GM12878 (cell line): ENCODE data around the gene IL19. TPM values are rescaled to one million over a fixed set of nuclear protein-coding genes. Genes with fewer than 3 reads are reported as not detected.

Experiments
- ATAC-seq: fragments of 200-7000 bp; cut with Tn5 transposase; 3 replicates; pipeline ENCODE4 v1.9.1; 2020; ENCODE audit warnings: mild to moderate bottlenecking, moderate library complexity
- BruUV-seq: library from RNA; stranded (reverse); fragments of 400-500 nt; replicated peaks from 2 replicates; lab custom pipeline; 2021; lab: Mats Ljungman, UMichigan
- CTCF ChIA-PET: fragments of 300-600 bp; sonication (Branson Sonifier 250); formaldehyde crosslinking; extraction: SDS; loops from one replicate; lab custom pipeline; 2021; ENCODE audit warnings: inconsistent platforms; lab: Yijun Ruan, JAX
- POLR2A ChIA-PET: fragments of 350-600 bp; formaldehyde crosslinking; extraction: SDS; loops from one replicate; lab custom pipeline; 2021; ENCODE audit warnings: inconsistent platforms; lab: Charles Lee
- RAD21 ChIA-PET: fragments of 300-600 bp; sonication (Branson Sonifier 250); formaldehyde crosslinking; loops from one replicate; lab custom pipeline; 2023; ENCODE audit warnings: antibody characterized with exemption; ENCODE audit not compliant: unreplicated experiment; lab: Charles Lee
- SMC1A ChIA-PET: fragments of 300-600 bp; sonication (Branson Sonifier 250); formaldehyde crosslinking; loops from one replicate; lab custom pipeline; 2023; ENCODE audit not compliant: unreplicated experiment, uncharacterized antibody; lab: Charles Lee
- DNase-seq: peaks from one replicate; pipeline ENCODE4 v3.0.0-alpha.2; 2011; ENCODE audit warnings: low read depth, low spot score
- FAIRE-seq: peaks from 3 replicates; lab custom pipeline; 2011; peaks lifted over from hg19 to GRCh38; lab: Jason Lieb, UNC
- H2AFZ ChIP-seq: 2 replicates; pipeline ENCODE4 v1.6.0; 2011; ENCODE audit warnings: low read depth, low read length, control low read depth; ENCODE audit not compliant: control insufficient read depth
- H3K27ac ChIP-seq: 2 replicates; pipeline ENCODE4 v1.5.1; 2011; ENCODE audit warnings: control low read depth; ENCODE audit not compliant: control insufficient read depth, insufficient read depth
- H3K27me3 ChIP-seq, 2 experiments: replicated peaks in 1 of 2; 2 replicates each; pipeline versions ENCODE4 v1.6.0 to v1.6.1; 2011; ENCODE audit warnings: low read length in 1 of 2; ENCODE audit not compliant: control insufficient read depth in 2 of 2, insufficient read depth in 2 of 2
- H3K36me3 ChIP-seq, 2 experiments: 2 replicates each; pipeline ENCODE4 v1.5.1; 2011; ENCODE audit warnings: low read length in 1 of 2; ENCODE audit not compliant: control insufficient read depth in 2 of 2, insufficient read depth in 2 of 2
- H3K4me1 ChIP-seq: 2 replicates; pipeline ENCODE4 v1.6.1; 2011; ENCODE audit warnings: mild to moderate bottlenecking, low read length, moderate library complexity, mixed read lengths; ENCODE audit not compliant: control insufficient read depth, insufficient read depth
- H3K4me2 ChIP-seq: 2 replicates; pipeline ENCODE4 v1.6.0; 2011; ENCODE audit warnings: control low read depth; ENCODE audit not compliant: control insufficient read depth, insufficient read depth
- H3K4me3 ChIP-seq: fragments of 200-600 bp; sonication (generic); 2 replicates; pipeline ENCODE4 v1.5.1; 2016
- H3K79me2 ChIP-seq: 2 replicates; pipeline ENCODE4 v1.6.0; 2011; ENCODE audit warnings: low read length; ENCODE audit not compliant: control insufficient read depth, insufficient read depth
- H3K9ac ChIP-seq: 2 replicates; pipeline ENCODE4 v1.8.0; 2011; ENCODE audit warnings: low read length, control low read depth, mixed read lengths; ENCODE audit not compliant: control insufficient read depth, insufficient read depth
- H3K9me3 ChIP-seq: replicated peaks from 3 replicates; pipeline ENCODE4 v1.5.1; 2011; ENCODE audit warnings: mild to moderate bottlenecking, low read length; ENCODE audit not compliant: control insufficient read depth, insufficient read depth
- H4K20me1 ChIP-seq: 2 replicates; pipeline ENCODE4 v1.6.0; 2011; ENCODE audit not compliant: control insufficient read depth, insufficient read depth
- CBFB ChIP-seq: IDR thresholded peaks from 2 replicates; pipeline ENCODE4 v1.6.1; 2016; ENCODE audit warnings: antibody characterized with exemption, low read depth
- HDAC2 ChIP-seq: fragments of 200-600 bp; sonication (generic); IDR thresholded peaks from 2 replicates; pipeline ENCODE4 v1.6.1; 2017
- HDAC6 ChIP-seq: fragments of 200-600 bp; sonication (generic); IDR thresholded peaks from one replicate; pipeline ENCODE4 v1.8.0; 2017; ENCODE audit warnings: antibody characterized with exemption; ENCODE audit not compliant: unreplicated experiment
- HDGF ChIP-seq: fragments of 450-650 bp; IDR thresholded peaks from 2 replicates; pipeline ENCODE4 v1.6.1; 2016; ENCODE audit warnings: antibody characterized with exemption
- JUND ChIP-seq: IDR thresholded peaks from 2 replicates; pipeline ENCODE4 v1.6.1; 2012; ENCODE audit warnings: low read depth, mild to moderate bottlenecking, low read length, improper control_type of control experiment, moderate library complexity
- MEF2B ChIP-seq: fragments of 450-650 bp; IDR thresholded peaks from 2 replicates; pipeline ENCODE4 v1.6.1; 2018; ENCODE audit warnings: mild to moderate bottlenecking, moderate library complexity; ENCODE audit not compliant: partially characterized antibody, poor library complexity, severe bottlenecking
- MYC ChIP-seq: IDR thresholded peaks from 2 replicates; pipeline ENCODE4 v1.6.1; 2011; ENCODE audit warnings: mild to moderate bottlenecking, low read length, moderate library complexity, inconsistent platforms; ENCODE audit not compliant: insufficient read depth, insufficient replicate concordance, insufficient read length, severe bottlenecking
- NRF1 ChIP-seq: conservative IDR thresholded peaks from 2 replicates; pipeline ENCODE4 v1.6.1; 2011; ENCODE audit warnings: mild to moderate bottlenecking, low read depth, low read length, improper control_type of control experiment
- RB1 ChIP-seq: fragments of 450-650 bp; formaldehyde crosslinking; IDR thresholded peaks from 2 replicates; pipeline ENCODE4 v1.6.1; 2017; ENCODE audit warnings: mild to moderate bottlenecking, borderline replicate concordance
- RBBP5 ChIP-seq: fragments of 200-600 bp; sonication (generic); conservative IDR thresholded peaks from 2 replicates; pipeline ENCODE4 v1.6.1; 2016
- SMAD5 ChIP-seq: IDR thresholded peaks from 2 replicates; pipeline ENCODE4 v1.6.1; 2016; ENCODE audit warnings: antibody characterized with exemption, low read depth
- SMC3 ChIP-seq: IDR thresholded peaks from 2 replicates; pipeline ENCODE4 v1.6.1; 2011; ENCODE audit warnings: low read length, improper control_type of control experiment, borderline replicate concordance
- SREBF2 ChIP-seq: IDR thresholded peaks from 2 replicates; pipeline ENCODE4 v1.6.1; 2012; ENCODE audit warnings: mild to moderate bottlenecking, low read length
- STAT3 ChIP-seq: IDR thresholded peaks from 2 replicates; pipeline ENCODE4 v1.6.1; 2011; ENCODE audit warnings: low read depth, low read length, improper control_type of control experiment
- WGBS: methylation state at CpG from one replicate; pipeline ENCODE4 v1.1.6; 2016; ENCODE audit warnings: low lambda C conversion rate; ENCODE audit not compliant: insufficient replicate concordance, insufficient coverage; ENCODE audit errors: missing lambda C conversion rate; 5-methylcytosine and 5-hydroxymethylcytosine counted together
- in situ Hi-C: fragments of 300-500 bp; cut with MboI; formaldehyde crosslinking; loops from 9 replicates; pipeline ENCODE4 v1.14.3; 2018; ENCODE audit warnings: mixed read lengths
- intact Hi-C: fragments of 100-400 bp; cut with micrococcal nuclease; formaldehyde crosslinking; loops from one replicate; pipeline ENCODE4 v1.14.2; 2022; ENCODE audit not compliant: unreplicated experiment
- polyA plus RNA-seq, 11 experiments: library from polyadenylated mRNA; depleted of rRNA in 4 of 11; unstranded in 6 of 11; stranded (reverse) in 5 of 11; fragments of >200 nt; fragmentation: Nextera tagmentation in 4 of 11; fragmentation: Illumina TruSeq in 1 of 11; extraction: Ambion mirVana in 4 of 11; extraction: Trizol in 1 of 11; gene quantifications; 1 replicate in 1 of 11; 2 replicates in 10 of 11; pipeline versions ENCODE4 v1.2.1 to v1.2.3, GENCODE V29; 2011 to 2016; ENCODE audit warnings: inconsistent platforms in 2 of 11, missing spikeins in 2 of 11, low read depth in 1 of 11
- total RNA-seq, 4 experiments: library from RNA; depleted of rRNA in 3 of 4; stranded (reverse); fragments of >200 nt in 3 of 4; fragmentation: Illumina TruSeq in 1 of 4; extraction: Trizol in 1 of 4; gene quantifications; 2 replicates each; pipeline versions ENCODE4 v1.2.1 to v1.2.3, GENCODE V29; 2013 to 2021
- TF ChIP-seq, protein P1 (sequence below): IDR thresholded peaks from 2 replicates; pipeline ENCODE4 v1.6.1; 2012; ENCODE audit warnings: low read length, inconsistent platforms
- TF ChIP-seq, protein P2 (sequence below): fragments of 450-650 bp; IDR thresholded peaks from 2 replicates; pipeline ENCODE4 v1.6.1; 2014; ENCODE audit warnings: mild to moderate bottlenecking

The IL19 gene
- total and polyA plus RNA-seq, 10 of the 15 experiments (the other 5 are each of a cell fraction or from before 2014, with no cell fraction given) = 0.10 to 0.73 (median 0.28) TPM; not detected in 6

DNA sequence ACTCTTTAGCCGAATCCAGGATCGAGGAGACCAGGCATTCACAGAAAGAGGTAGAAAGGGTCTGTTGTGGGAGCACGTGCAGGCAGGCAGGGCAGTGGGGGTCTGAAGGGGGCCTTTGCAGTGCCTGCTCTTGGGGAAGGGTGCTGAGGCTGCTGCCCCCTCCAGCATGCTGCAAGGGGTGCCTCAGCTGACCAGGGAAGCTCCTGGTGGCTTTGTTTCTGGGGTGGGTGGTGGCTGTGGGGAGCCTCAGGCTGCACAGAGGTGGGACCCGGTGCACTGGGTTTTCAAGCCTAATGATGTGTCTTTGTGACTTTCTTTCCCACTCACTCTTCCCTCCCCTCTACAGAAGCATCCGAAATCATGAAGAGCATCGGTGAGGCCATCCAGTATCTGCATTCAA lies 41.5 kb upstream of the IL19 start:
- Histone ChIP-seq H3K4me1 (peaks cover 20% of the 10 kb centered on the region), H3K4me3 (no peak overlapping the region), H3K4me2 (no peak overlapping the region), H2AFZ (no peak overlapping the region), H4K20me1 (peaks cover 3% of the 10 kb centered on the region), H3K36me3 (peaks cover 20 to 41% of the 10 kb centered on the region in 2 experiments), H3K9ac (no peak overlapping the region), H3K79me2 (peaks cover 28% of the 10 kb centered on the region), H3K9me3 (no peaks in the 10 kb centered on the region), H3K27ac (no peak overlapping the region), H3K27me3 (no peaks in the 10 kb centered on the region)
- ChIA-PET RAD21 (interaction anchor here (4.1 kb wide), 1 partner anchor 80 kb away, joined by 35 read pairs; no protein-coding TSS in a partner anchor), POLR2A (no interaction called here), CTCF (interaction anchor here (1.4 to 20.3 kb wide), 4 partner anchors 9 to 252 kb away, joined by 3 to 805 read pairs (median 24); no protein-coding TSS in a partner anchor), SMC1A (interaction anchor here (0.9 to 1.3 kb wide), 2 partner anchors 9 to 98 kb away, joined by 3 to 4 read pairs; no protein-coding TSS in a partner anchor)
- WGBS = 83% methylated on average over 6 of the region's 6 CpGs
- intact Hi-C loops = loop anchor here (10.0 kb wide), 1 partner anchor 94 kb away; the partner anchor contains the start of gene DYRK3
- in situ Hi-C loops = loop anchor here (5.0 kb wide), 2 partner anchors 183 to 248 kb away; no protein-coding TSS in a partner anchor
- BruUV-seq = no TSS peak
- no peak for TF ChIP-seq MEF2B
- no peak for TF ChIP-seq RB1
- TF ChIP-seq SMC3 = no peak
- no peak for TF ChIP-seq HDGF
- TF ChIP-seq, protein P1, sequence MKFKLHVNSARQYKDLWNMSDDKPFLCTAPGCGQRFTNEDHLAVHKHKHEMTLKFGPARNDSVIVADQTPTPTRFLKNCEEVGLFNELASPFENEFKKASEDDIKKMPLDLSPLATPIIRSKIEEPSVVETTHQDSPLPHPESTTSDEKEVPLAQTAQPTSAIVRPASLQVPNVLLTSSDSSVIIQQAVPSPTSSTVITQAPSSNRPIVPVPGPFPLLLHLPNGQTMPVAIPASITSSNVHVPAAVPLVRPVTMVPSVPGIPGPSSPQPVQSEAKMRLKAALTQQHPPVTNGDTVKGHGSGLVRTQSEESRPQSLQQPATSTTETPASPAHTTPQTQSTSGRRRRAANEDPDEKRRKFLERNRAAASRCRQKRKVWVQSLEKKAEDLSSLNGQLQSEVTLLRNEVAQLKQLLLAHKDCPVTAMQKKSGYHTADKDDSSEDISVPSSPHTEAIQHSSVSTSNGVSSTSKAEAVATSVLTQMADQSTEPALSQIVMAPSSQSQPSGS = no peak
- no peak for TF ChIP-seq MYC
- TF ChIP-seq HDAC2 = no peak
- TF ChIP-seq JUND = no peak
- TF ChIP-seq, protein P2, sequence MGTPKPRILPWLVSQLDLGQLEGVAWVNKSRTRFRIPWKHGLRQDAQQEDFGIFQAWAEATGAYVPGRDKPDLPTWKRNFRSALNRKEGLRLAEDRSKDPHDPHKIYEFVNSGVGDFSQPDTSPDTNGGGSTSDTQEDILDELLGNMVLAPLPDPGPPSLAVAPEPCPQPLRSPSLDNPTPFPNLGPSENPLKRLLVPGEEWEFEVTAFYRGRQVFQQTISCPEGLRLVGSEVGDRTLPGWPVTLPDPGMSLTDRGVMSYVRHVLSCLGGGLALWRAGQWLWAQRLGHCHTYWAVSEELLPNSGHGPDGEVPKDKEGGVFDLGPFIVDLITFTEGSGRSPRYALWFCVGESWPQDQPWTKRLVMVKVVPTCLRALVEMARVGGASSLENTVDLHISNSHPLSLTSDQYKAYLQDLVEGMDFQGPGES = no peak
- no peak for TF ChIP-seq RBBP5
- no peak for TF ChIP-seq SREBF2
- no peak for TF ChIP-seq HDAC6
- TF ChIP-seq STAT3 = no peak
- no peak for TF ChIP-seq CBFB
- no peak for TF ChIP-seq SMAD5
- no peak for TF ChIP-seq NRF1
- FAIRE-seq (no peak), DNase-seq (no peak), ATAC-seq (no peak)
